ENCODE results near the gene VPS37C. TPM values are rescaled to one million over a fixed set of nuclear protein-coding genes. Genes with fewer than 3 reads are reported as not detected.

Gene VPS37C
- total RNA-seq, 1 experiment from 2014 or later: 24.0 TPM

DNA sequence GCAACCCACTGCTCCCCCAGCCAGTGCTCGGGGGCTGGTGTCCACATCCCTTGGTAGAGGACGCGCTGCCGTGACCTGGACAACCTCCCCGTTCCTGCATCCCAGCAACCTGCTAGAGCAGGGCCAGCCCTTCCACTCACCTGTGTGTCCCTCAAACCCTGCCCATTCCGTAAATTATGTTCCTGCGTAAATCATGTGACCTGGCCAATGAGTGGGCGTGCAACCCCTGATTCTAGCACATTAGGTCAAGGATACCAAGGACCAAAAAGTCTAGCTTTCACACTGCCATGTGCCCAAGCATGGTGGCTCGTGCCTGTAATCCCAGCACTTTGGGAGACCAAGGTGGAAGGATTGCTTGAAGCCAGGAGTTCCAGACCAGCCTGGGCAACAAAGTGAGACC is 33.2 kb downstream of the VPS37C start:
- H3K27ac ChIP-seq (ENCODE audit: low read length): no peak overlapping the region
- DNase-seq (ENCODE audit: low read depth, low spot score) (no peak), ATAC-seq (no peak)
- no TSS peak for BruUV-seq (replicated peaks)
- ChIA-PET POLR2A (interaction anchor here (0.7 kb wide), 1 partner anchor 193 kb away, joined by 4 read pairs; no protein-coding TSS in a partner anchor), CTCF (no interaction called here)
- in situ Hi-C loops (cut with HindIII; ENCODE audit: low pct_unique_long_range_greater_than_20kb, low sequenced_read_pairs): no loop called here
- H3K4me3 ChIP-seq (ENCODE audit: low read depth in 2 of 2, low read length in 2 of 2): no peak overlapping the region
- no peaks in the 10 kb centered on the region for H3K36me3 ChIP-seq (ENCODE audit: control insufficient read depth, insufficient read depth, low read length)
- H3K27me3 ChIP-seq (ENCODE audit: control insufficient read depth, insufficient read depth, low read length): no peaks in the 10 kb centered on the region
- intact Hi-C loops (cut with micrococcal nuclease; ENCODE audit: unreplicated experiment): no loop called here
- TF ChIP-seq POLR2AphosphoS5 (IDR thresholded peaks at IDR 0.05; ENCODE audit: low read depth, low read length) (no peak), TCF7L2 (IDR thresholded peaks at IDR 0.05; ENCODE audit: low read depth, low read length) (no peak), SIN3A (IDR thresholded peaks at IDR 0.05; ENCODE audit: borderline replicate concordance, insufficient read depth, low read depth, low read length) (no peak), CTCF (IDR thresholded peaks at IDR 0.05) (no peak)
- TF ChIP-seq, protein P1, sequence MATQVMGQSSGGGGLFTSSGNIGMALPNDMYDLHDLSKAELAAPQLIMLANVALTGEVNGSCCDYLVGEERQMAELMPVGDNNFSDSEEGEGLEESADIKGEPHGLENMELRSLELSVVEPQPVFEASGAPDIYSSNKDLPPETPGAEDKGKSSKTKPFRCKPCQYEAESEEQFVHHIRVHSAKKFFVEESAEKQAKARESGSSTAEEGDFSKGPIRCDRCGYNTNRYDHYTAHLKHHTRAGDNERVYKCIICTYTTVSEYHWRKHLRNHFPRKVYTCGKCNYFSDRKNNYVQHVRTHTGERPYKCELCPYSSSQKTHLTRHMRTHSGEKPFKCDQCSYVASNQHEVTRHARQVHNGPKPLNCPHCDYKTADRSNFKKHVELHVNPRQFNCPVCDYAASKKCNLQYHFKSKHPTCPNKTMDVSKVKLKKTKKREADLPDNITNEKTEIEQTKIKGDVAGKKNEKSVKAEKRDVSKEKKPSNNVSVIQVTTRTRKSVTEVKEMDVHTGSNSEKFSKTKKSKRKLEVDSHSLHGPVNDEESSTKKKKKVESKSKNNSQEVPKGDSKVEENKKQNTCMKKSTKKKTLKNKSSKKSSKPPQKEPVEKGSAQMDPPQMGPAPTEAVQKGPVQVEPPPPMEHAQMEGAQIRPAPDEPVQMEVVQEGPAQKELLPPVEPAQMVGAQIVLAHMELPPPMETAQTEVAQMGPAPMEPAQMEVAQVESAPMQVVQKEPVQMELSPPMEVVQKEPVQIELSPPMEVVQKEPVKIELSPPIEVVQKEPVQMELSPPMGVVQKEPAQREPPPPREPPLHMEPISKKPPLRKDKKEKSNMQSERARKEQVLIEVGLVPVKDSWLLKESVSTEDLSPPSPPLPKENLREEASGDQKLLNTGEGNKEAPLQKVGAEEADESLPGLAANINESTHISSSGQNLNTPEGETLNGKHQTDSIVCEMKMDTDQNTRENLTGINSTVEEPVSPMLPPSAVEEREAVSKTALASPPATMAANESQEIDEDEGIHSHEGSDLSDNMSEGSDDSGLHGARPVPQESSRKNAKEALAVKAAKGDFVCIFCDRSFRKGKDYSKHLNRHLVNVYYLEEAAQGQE (IDR thresholded peaks at IDR 0.05; ENCODE audit: insufficient read depth in 1 of 2, low read depth in 2 of 2, low read length in 1 of 2): no peak
- no peaks in the 10 kb centered on the region for H3K9me3 ChIP-seq (ENCODE audit: control insufficient read depth, insufficient read depth, low read depth, low read length)
- peaks cover 8% of the 10 kb centered on the region for H3K4me1 ChIP-seq (ENCODE audit: control insufficient read depth, insufficient read depth, low read length)

GRCh38 chr11:61126256-61126655 is 35.0 kb downstream of the VPS37C start:
- BruUV-seq (replicated peaks): no TSS peak
- DNase-seq (ENCODE audit: low read depth, low spot score): no peak
- no peak for ATAC-seq

More at GRCh38 chr11:61126256-61126655, 35.0 kb downstream of the VPS37C start:
- POLR2A ChIA-PET: no interaction called here
- in situ Hi-C loops (cut with HindIII; ENCODE audit: low pct_unique_long_range_greater_than_20kb, low sequenced_read_pairs) (no loop called here), intact Hi-C loops (cut with micrococcal nuclease; ENCODE audit: unreplicated experiment) (no loop called here)
- Histone ChIP-seq H3K27ac (ENCODE audit: low read length) (no peak overlapping the region), H3K9me3 (ENCODE audit: control insufficient read depth, insufficient read depth, low read depth, low read length) (no peaks in the 10 kb centered on the region), H3K4me1 (ENCODE audit: control insufficient read depth, insufficient read depth, low read length) (peaks cover 8% of the 10 kb centered on the region), H3K4me3 (ENCODE audit: low read depth in 2 of 2, low read length in 2 of 2) (no peak overlapping the region), H3K36me3 (ENCODE audit: control insufficient read depth, insufficient read depth, low read length) (no peaks in the 10 kb centered on the region), H3K27me3 (ENCODE audit: control insufficient read depth, insufficient read depth, low read length) (no peaks in the 10 kb centered on the region)
- TF ChIP-seq TCF7L2 (IDR thresholded peaks at IDR 0.05; ENCODE audit: low read depth, low read length): no peak
- no peak for TF ChIP-seq CTCF (IDR thresholded peaks at IDR 0.05)
- TF ChIP-seq POLR2AphosphoS5 (IDR thresholded peaks at IDR 0.05; ENCODE audit: low read depth, low read length): no peak
- no peak for TF ChIP-seq SIN3A (IDR thresholded peaks at IDR 0.05; ENCODE audit: borderline replicate concordance, insufficient read depth, low read depth, low read length)
- TF ChIP-seq, protein P1 (IDR thresholded peaks at IDR 0.05; ENCODE audit: insufficient read depth in 1 of 2, low read depth in 2 of 2, low read length in 1 of 2): no peak
- CTCF ChIA-PET: interaction anchor here (0.9 to 1.2 kb wide), 2 partner anchors 156 to 211 kb away, joined by 3 read pairs; no protein-coding TSS in a partner anchor
